ENCODE measurements around the gene ZNF48.

DNA sequence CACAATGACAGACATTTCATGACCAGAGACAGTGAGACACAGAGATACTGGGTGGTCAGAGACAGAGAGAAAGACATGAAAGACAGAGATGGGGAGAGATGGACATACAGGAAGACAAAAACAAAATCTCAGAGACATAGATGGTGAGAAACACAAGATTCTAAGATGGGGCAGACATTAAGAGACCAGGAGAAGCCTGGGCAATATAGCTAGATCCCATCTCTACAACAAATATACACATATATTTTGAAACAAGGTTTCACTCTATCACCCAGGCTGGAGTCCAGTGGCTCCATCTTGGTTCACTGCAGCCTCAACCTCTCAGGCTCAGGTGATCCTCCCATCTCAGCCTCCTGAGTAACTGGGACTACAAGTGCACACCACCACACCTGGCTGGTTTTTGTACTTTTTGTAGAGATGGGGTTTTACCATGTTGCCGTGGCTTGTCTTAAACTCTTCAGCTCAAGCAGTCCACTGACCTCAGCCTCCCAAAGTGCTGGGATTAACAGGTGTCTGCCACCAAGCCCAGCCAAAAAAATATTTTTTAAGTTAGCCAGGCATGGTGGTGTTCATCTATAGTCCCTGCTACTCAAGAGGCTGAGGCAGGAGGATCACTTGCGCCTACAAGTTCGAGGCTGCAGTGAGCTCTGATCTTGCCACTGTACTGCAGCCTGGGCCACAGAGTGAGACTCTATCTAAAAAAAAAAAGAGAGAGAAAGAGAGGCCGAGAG, 15.0 kb upstream of the ZNF48 start:
- TF ChIP-seq EZH2 (IDR thresholded peaks at IDR 0.05): no peak
- TF ChIP-seq POLR2AphosphoS5 (IDR thresholded peaks at IDR 0.05; ENCODE audit: borderline replicate concordance, low read depth, low read length): no peak
